Hepatocyte (in vitro differentiated cells): ENCODE measurements around the gene ARHGAP10. TPM values are rescaled to one million over a fixed set of nuclear protein-coding genes. Genes with fewer than 3 reads are reported as not detected.

Source experiments
- DNase-seq: peaks from one replicate; pipeline ENCODE4 v3.0.0-alpha.2; 2016; ENCODE audit warnings: low spot score
- H2AFZ ChIP-seq: fragments of 200-600 bp; sonication (generic); 2 replicates; pipeline ENCODE4 v1.6.0; 2016; ENCODE audit warnings: antibody characterized with exemption, mild to moderate bottlenecking
- H3K27ac ChIP-seq: fragments of 200-600 bp; sonication (generic); 2 replicates; pipeline ENCODE4 v1.5.1; 2016; ENCODE audit warnings: mild to moderate bottlenecking
- H3K27me3 ChIP-seq: fragments of 200-600 bp; sonication (generic); 2 replicates; pipeline ENCODE4 v1.6.1; 2016
- H3K36me3 ChIP-seq: fragments of 200-600 bp; sonication (generic); replicated peaks from 2 replicates; pipeline ENCODE4 v1.5.1; 2016; ENCODE audit warnings: low read depth; ENCODE audit not compliant: insufficient read depth
- H3K4me1 ChIP-seq: fragments of 200-600 bp; sonication (generic); 2 replicates; pipeline ENCODE4 v1.5.1; 2016; ENCODE audit warnings: mild to moderate bottlenecking, moderate library complexity; ENCODE audit not compliant: insufficient read depth
- H3K4me2 ChIP-seq: fragments of 200-600 bp; sonication (generic); 2 replicates; pipeline ENCODE4 v1.6.0; 2016
- H3K4me3 ChIP-seq: fragments of 200-600 bp; sonication (generic); 2 replicates; pipeline ENCODE4 v1.5.1; 2016; ENCODE audit warnings: mild to moderate bottlenecking
- H3K79me2 ChIP-seq: fragments of 200-600 bp; sonication (generic); 2 replicates; pipeline ENCODE4 v1.6.0; 2017; ENCODE audit warnings: mild to moderate bottlenecking
- H3K9me2 ChIP-seq: fragments of 200-600 bp; sonication (generic); replicated peaks from 2 replicates; pipeline ENCODE4 v1.6.0; 2017; ENCODE audit warnings: mild to moderate bottlenecking; ENCODE audit not compliant: insufficient read depth
- H3K9me3 ChIP-seq: fragments of 200-600 bp; sonication (generic); 2 replicates; pipeline ENCODE4 v1.5.1; 2016; ENCODE audit warnings: low read depth, mild to moderate bottlenecking
- H4K20me1 ChIP-seq: fragments of 200-600 bp; sonication (generic); 2 replicates; pipeline ENCODE4 v1.6.0; 2016; ENCODE audit warnings: mild to moderate bottlenecking; ENCODE audit not compliant: insufficient read depth, poor library complexity, severe bottlenecking
- EZH2 ChIP-seq: fragments of 200-600 bp; sonication (generic); IDR thresholded peaks from 2 replicates; pipeline ENCODE4 v1.6.1; 2016; ENCODE audit warnings: antibody characterized with exemption, mild to moderate bottlenecking, borderline replicate concordance
- EZH2phosphoT487 ChIP-seq: fragments of 200-600 bp; sonication (generic); IDR thresholded peaks from one replicate; pipeline ENCODE4 v1.6.1; 2018; ENCODE audit warnings: antibody characterized with exemption, mild to moderate bottlenecking, low read depth, moderate library complexity; ENCODE audit not compliant: unreplicated experiment, severe bottlenecking
- WGBS: methylation state at CpG from one replicate; pipeline ENCODE4 v1.1.6; 2016; ENCODE audit warnings: low lambda C conversion rate; ENCODE audit errors: missing lambda C conversion rate; 5-methylcytosine and 5-hydroxymethylcytosine counted together
- polyA plus RNA-seq: library from polyadenylated mRNA; unstranded; fragments of >200 nt; fragmentation: Nextera tagmentation; extraction: Ambion mirVana; gene quantifications from 2 replicates; pipeline ENCODE4 v1.2.1, GENCODE V29; 2016
- total RNA-seq: library from RNA; depleted of rRNA; stranded (reverse); fragments of >200 nt; gene quantifications from 2 replicates; pipeline ENCODE4 v1.2.3, GENCODE V29; 2014
- TF ChIP-seq, protein P1 (sequence below): fragments of 200-600 bp; sonication (generic); IDR thresholded peaks from 2 replicates; pipeline ENCODE4 v1.5.1; 2016; ENCODE audit warnings: antibody characterized with exemption, mild to moderate bottlenecking; ENCODE audit not compliant: poor library complexity

ARHGAP10 gene
- total and polyA plus RNA-seq, 2 experiments from 2014 or later = 16.8 to 23.4 TPM

DNA sequence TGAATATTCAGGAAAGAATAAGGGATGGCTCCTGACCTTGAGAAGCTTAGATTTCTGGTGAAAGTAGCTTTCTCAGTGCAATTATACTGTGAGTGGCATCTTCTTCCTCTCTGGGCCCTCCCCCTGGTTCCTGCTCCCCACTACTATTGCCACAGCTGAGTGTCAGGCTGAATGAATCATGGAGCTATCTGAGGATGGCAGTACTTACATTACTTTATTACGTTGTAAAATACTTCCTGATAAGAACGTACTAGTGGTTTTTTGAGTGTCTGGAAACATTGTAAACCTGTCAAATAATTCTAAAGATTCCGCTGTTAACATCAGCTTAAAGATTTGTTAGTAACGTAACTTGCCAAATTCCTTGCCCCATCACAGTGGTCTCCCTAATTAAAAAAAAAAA is 36.2 kb downstream of the ARHGAP10 start:
- whole genome bisulfite sequencing = 24% methylated on average over 4 of the region's 4 CpGs
- Histone ChIP-seq H3K4me2 (no peak overlapping the region), H3K36me3 (no peaks in the 10 kb centered on the region), H4K20me1 (no peaks in the 10 kb centered on the region), H3K27ac (peak overlapping the region; percentile 42), H3K4me1 (peaks cover 15% of the 10 kb centered on the region), H3K79me2 (peaks cover 57% of the 10 kb centered on the region), H3K4me3 (no peak overlapping the region), H3K9me3 (no peaks in the 10 kb centered on the region), H2AFZ (no peak overlapping the region), H3K27me3 (no peaks in the 10 kb centered on the region), H3K9me2 (no peaks in the 10 kb centered on the region)
- DNase-seq = peak; percentile 71
- TF ChIP-seq EZH2 (no peak), EZH2phosphoT487 (no peak)
- TF ChIP-seq, protein P1, sequence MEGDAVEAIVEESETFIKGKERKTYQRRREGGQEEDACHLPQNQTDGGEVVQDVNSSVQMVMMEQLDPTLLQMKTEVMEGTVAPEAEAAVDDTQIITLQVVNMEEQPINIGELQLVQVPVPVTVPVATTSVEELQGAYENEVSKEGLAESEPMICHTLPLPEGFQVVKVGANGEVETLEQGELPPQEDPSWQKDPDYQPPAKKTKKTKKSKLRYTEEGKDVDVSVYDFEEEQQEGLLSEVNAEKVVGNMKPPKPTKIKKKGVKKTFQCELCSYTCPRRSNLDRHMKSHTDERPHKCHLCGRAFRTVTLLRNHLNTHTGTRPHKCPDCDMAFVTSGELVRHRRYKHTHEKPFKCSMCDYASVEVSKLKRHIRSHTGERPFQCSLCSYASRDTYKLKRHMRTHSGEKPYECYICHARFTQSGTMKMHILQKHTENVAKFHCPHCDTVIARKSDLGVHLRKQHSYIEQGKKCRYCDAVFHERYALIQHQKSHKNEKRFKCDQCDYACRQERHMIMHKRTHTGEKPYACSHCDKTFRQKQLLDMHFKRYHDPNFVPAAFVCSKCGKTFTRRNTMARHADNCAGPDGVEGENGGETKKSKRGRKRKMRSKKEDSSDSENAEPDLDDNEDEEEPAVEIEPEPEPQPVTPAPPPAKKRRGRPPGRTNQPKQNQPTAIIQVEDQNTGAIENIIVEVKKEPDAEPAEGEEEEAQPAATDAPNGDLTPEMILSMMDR = no peak

- no peak for DNase-seq
- no peak overlapping the region for H3K27ac ChIP-seq
- no peaks in the 10 kb centered on the region for H4K20me1 ChIP-seq
- no peak overlapping the region for H2AFZ ChIP-seq
- H3K4me1 ChIP-seq = peaks cover 22% of the 10 kb centered on the region
- H3K9me2 ChIP-seq = no peaks in the 10 kb centered on the region
- no peaks in the 10 kb centered on the region for H3K9me3 ChIP-seq
- H3K27me3 ChIP-seq = no peaks in the 10 kb centered on the region
- TF ChIP-seq EZH2phosphoT487 = no peak
- TF ChIP-seq, protein P1 = no peak
- TF ChIP-seq EZH2 = no peak
- no peak overlapping the region for H3K4me2 ChIP-seq
- no peak overlapping the region for H3K4me3 ChIP-seq
- 91% methylated on average over 4 of the region's 4 CpGs for WGBS
- peaks cover 53% of the 10 kb centered on the region for H3K79me2 ChIP-seq
- no peaks in the 10 kb centered on the region for H3K36me3 ChIP-seq
Observed at GRCh38 chr4:147769386-147769785, 37.5 kb downstream of the ARHGAP10 start.

DNA sequence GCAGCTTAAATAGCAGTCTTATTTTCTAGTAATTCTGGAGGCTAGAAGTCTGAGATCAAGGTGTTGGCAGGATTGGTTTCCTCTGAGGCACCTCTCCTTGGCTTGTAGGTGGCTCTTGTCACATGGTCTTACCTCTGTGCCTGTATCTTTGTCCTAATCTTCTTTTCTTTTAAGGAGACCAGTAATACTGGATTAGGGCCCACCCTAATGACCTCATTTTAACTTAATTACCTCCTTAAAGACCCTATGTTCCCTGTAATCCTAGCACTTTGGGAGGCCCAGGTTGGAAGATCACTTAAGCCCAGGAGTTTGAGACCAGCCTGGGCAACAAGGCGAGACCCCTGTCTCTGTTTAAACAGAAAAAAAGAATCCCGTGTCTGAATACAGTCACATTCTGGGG is 38.9 kb downstream of the ARHGAP10 start:
- no peak overlapping the region for H3K4me2 ChIP-seq
- no peaks in the 10 kb centered on the region for H3K9me2 ChIP-seq
- no peak overlapping the region for H2AFZ ChIP-seq
- H3K27me3 ChIP-seq = no peaks in the 10 kb centered on the region
- H3K79me2 ChIP-seq = peaks cover 56% of the 10 kb centered on the region
- no peaks in the 10 kb centered on the region for H3K36me3 ChIP-seq
- TF ChIP-seq EZH2phosphoT487 (no peak), EZH2 (no peak)
- TF ChIP-seq, protein P1 = no peak
- no peaks in the 10 kb centered on the region for H4K20me1 ChIP-seq
- H3K9me3 ChIP-seq = no peaks in the 10 kb centered on the region
- no peak overlapping the region for H3K4me3 ChIP-seq
- H3K27ac ChIP-seq = no peak overlapping the region
- DNase-seq = no peak
- 83% methylated on average over 2 of the region's 2 CpGs for WGBS
- H3K4me1 ChIP-seq = peaks cover 22% of the 10 kb centered on the region

DNA sequence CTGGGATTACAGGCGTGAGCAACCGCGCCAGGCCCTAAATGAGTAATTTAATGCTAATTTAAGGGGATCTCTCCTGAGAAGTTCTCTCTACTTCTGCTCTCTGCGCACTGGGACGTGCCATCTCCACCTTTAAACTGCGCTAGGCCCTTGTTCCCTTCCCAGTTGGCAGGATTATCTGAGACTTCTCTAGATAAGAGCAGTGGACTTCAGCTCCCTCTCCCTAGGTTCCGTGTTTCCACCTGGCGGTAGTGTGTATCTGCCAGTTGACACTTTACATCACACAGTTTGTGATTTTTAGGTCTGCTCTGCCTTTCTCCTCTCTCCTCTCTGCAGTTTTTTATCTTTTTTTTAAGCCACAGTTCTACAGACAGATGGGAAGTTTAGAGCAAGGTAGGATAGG is 40.2 kb downstream of the ARHGAP10 start:
- Histone ChIP-seq H3K4me3 (no peak overlapping the region), H2AFZ (no peak overlapping the region), H4K20me1 (no peaks in the 10 kb centered on the region), H3K4me2 (peak overlapping the region; percentile 22), H3K27ac (peak overlapping the region; percentile 51), H3K9me2 (no peaks in the 10 kb centered on the region), H3K4me1 (peaks cover 25% of the 10 kb centered on the region), H3K9me3 (no peaks in the 10 kb centered on the region), H3K36me3 (no peaks in the 10 kb centered on the region), H3K79me2 (peaks cover 62% of the 10 kb centered on the region), H3K27me3 (no peaks in the 10 kb centered on the region)
- DNase-seq = peak; percentile 63
- TF ChIP-seq, protein P1 = peak; percentile 20
- TF ChIP-seq EZH2phosphoT487 (no peak), EZH2 (no peak)
- 70% methylated on average over 8 of the region's 8 CpGs for WGBS
